ENCODE measurements around the gene TRIM54. TPM values are rescaled to one million over a fixed set of nuclear protein-coding genes. Genes with fewer than 3 reads are reported as not detected.

Gene TRIM54
- total and polyA plus RNA-seq, 9 of the 15 experiments (the other 6 are each of a cell fraction or from before 2014, with no cell fraction given): not detected

DNA sequence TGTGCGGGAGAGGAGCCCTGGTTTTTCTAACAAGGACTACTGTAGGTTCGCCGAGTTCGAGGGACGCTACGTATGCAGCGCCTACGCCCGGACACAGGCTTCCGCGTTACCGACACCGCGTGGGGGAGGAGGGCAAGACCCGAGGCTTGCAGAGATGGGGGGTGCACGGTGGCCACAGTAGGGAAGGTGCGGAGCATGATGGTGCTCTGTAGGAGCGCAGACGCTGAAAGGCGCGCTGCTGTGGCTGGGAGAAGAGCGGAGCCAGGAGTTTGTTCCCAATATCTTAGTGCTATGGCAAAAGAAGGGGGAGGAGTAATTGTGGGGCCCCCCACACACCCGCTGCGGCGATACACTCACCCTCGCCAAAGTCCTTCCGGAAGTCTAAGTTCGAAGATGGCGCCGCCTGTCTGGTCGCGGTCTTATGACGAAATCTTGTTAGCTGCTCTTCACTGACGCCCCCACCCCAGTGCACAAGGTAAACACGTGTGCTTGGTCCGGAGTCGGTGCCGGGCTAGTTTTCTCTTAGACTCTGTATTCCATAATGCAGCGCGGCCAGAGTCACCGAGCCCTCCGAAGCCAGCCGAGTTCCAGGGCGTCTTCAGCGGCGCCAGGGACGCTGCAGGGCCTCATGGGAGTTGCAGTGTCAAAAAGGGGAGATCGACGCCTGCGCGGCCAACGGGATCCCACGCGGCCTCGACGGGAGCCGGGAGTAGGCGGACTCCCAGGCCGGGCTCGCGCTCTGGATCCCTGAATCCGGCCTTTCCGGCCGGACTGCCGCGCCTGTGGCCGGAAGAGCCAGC lies 74.4 kb downstream of the TRIM54 start, which contains the start of gene GTF3C2 (continued):
- TF ChIP-seq, protein P1, sequence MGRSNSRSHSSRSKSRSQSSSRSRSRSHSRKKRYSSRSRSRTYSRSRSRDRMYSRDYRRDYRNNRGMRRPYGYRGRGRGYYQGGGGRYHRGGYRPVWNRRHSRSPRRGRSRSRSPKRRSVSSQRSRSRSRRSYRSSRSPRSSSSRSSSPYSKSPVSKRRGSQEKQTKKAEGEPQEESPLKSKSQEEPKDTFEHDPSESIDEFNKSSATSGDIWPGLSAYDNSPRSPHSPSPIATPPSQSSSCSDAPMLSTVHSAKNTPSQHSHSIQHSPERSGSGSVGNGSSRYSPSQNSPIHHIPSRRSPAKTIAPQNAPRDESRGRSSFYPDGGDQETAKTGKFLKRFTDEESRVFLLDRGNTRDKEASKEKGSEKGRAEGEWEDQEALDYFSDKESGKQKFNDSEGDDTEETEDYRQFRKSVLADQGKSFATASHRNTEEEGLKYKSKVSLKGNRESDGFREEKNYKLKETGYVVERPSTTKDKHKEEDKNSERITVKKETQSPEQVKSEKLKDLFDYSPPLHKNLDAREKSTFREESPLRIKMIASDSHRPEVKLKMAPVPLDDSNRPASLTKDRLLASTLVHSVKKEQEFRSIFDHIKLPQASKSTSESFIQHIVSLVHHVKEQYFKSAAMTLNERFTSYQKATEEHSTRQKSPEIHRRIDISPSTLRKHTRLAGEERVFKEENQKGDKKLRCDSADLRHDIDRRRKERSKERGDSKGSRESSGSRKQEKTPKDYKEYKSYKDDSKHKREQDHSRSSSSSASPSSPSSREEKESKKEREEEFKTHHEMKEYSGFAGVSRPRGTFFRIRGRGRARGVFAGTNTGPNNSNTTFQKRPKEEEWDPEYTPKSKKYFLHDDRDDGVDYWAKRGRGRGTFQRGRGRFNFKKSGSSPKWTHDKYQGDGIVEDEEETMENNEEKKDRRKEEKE (IDR thresholded peaks at IDR 0.05; ENCODE audit: borderline replicate concordance in 1 of 2, control insufficient read depth in 1 of 2, low read depth in 2 of 2, low read length in 1 of 2): peak; percentile 35 to 62; a peak in 2 of 4 replicates
- TF ChIP-seq HCFC1 (IDR thresholded peaks at IDR 0.05; ENCODE audit: low read depth, low read length) (peak; percentile 89), ZBTB17 (CRISPR knock-in tag; IDR thresholded peaks at IDR 0.05) (peak; percentile 72), FOXJ2 (tag; IDR thresholded peaks at IDR 0.05) (peak; percentile 65), ZNF124 (CRISPR knock-in tag; IDR thresholded peaks at IDR 0.05) (no peak), ZNF175 (CRISPR knock-in tag; IDR thresholded peaks at IDR 0.05; ENCODE audit: low read depth) (peak; percentile 49; the same call in 1 of the 2 replicates), BCOR (IDR thresholded peaks at IDR 0.05) (0 out of 2 replicates have a peak, but pooled peaks have one; percentile 33), SIN3A (IDR thresholded peaks at IDR 0.05; ENCODE audit: borderline replicate concordance in 2 of 2, control insufficient read depth in 1 of 2, low read depth in 2 of 2, low read length in 2 of 2) (peak; percentile 37 to 76; a peak in 2 of 4 replicates), ARID1B (IDR thresholded peaks at IDR 0.05) (peak; percentile 31), ZNF318 (IDR thresholded peaks at IDR 0.05; ENCODE audit: borderline replicate concordance in 1 of 2, low read depth in 1 of 2) (no peak), YY1 (IDR thresholded peaks at IDR 0.05; ENCODE audit: borderline replicate concordance in 1 of 3, control insufficient read depth in 1 of 3, extremely low read depth in 1 of 3, insufficient read depth in 3 of 3, insufficient read length in 1 of 3, insufficient replicate concordance in 2 of 3, low read depth in 1 of 3, low read length in 2 of 3) (peak; percentile 79 to 96 (median 94)), ZBTB2 (IDR thresholded peaks at IDR 0.05) (peak; percentile 28; the same call in 1 of the 2 replicates)
